OCI-LY1 (cell line): ENCODE measurements around the gene CEMIP2.

Experiments
- H2AFZ ChIP-seq: fragments of 200-600 bp; sonication (generic), shearing (Covaris generic); 2 replicates; pipeline ENCODE4 v1.6.0; 2014; ENCODE audit warnings: antibody characterized with exemption, mild to moderate bottlenecking, low read length
- H3F3A ChIP-seq: fragments of 200-600 bp; sonication (generic), shearing (Covaris generic); 2 replicates; pipeline ENCODE4 v1.6.0; 2014; ENCODE audit warnings: mild to moderate bottlenecking, antibody characterized with exemption, low read length, moderate library complexity; ENCODE audit not compliant: insufficient read depth
- H3K27ac ChIP-seq: fragments of 200-600 bp; sonication (generic); 2 replicates; pipeline ENCODE4 v1.5.1; 2014; ENCODE audit warnings: low read length, mixed run types, mild to moderate bottlenecking, low read depth; ENCODE audit not compliant: poor library complexity, severe bottlenecking
- H3K27me3 ChIP-seq: fragments of 200-600 bp; sonication (generic); 2 replicates; pipeline ENCODE4 v1.6.0; 2014; ENCODE audit warnings: antibody characterized with exemption, mild to moderate bottlenecking, low read length, moderate library complexity; ENCODE audit not compliant: insufficient read depth
- H3K36me3 ChIP-seq: fragments of 200-600 bp; sonication (generic); 2 replicates; pipeline ENCODE4 v1.6.1; 2014; ENCODE audit warnings: mild to moderate bottlenecking, antibody characterized with exemption, low read length, moderate library complexity, mixed read lengths; ENCODE audit not compliant: insufficient read depth
- H3K4me1 ChIP-seq: fragments of 200-600 bp; sonication (generic); 2 replicates; pipeline ENCODE4 v1.5.1; 2014; ENCODE audit warnings: mild to moderate bottlenecking, low read length, moderate library complexity; ENCODE audit not compliant: insufficient read depth, severe bottlenecking
- H3K4me2 ChIP-seq: fragments of 200-600 bp; sonication (generic), shearing (Covaris generic); 2 replicates; pipeline ENCODE4 v1.6.1; 2014; ENCODE audit warnings: low read length
- H3K4me3 ChIP-seq: fragments of 200-600 bp; sonication (generic); 2 replicates; pipeline ENCODE4 v1.5.1; 2014; ENCODE audit warnings: low read length, low read depth, mild to moderate bottlenecking, mixed read lengths; ENCODE audit not compliant: poor library complexity, severe bottlenecking
- H3K79me2 ChIP-seq: fragments of 200-600 bp; shearing (Covaris generic); 2 replicates; pipeline ENCODE4 v1.6.1; 2016; ENCODE audit warnings: mixed run types, low read length, mixed read lengths; ENCODE audit not compliant: insufficient read depth
- H3K9ac ChIP-seq: fragments of 200-600 bp; sonication (generic), shearing (Covaris generic); 2 replicates; pipeline ENCODE4 v1.6.1; 2014; ENCODE audit warnings: mild to moderate bottlenecking, low read length, mixed read lengths
- H3K9me2 ChIP-seq: fragments of 200-600 bp; sonication (generic), shearing (Covaris generic); 2 replicates; pipeline ENCODE4 v1.6.1; 2014; ENCODE audit warnings: low read depth, mild to moderate bottlenecking, low read length, mixed read lengths
- H3K9me3 ChIP-seq: fragments of 200-600 bp; shearing (Covaris generic); 2 replicates; pipeline ENCODE4 v1.6.1; 2014; ENCODE audit warnings: low read length, mixed read lengths
- H4K20me1 ChIP-seq: fragments of 200-600 bp; sonication (generic), shearing (Covaris generic); 2 replicates; pipeline ENCODE4 v1.6.0; 2016; ENCODE audit warnings: mild to moderate bottlenecking, low read length; ENCODE audit not compliant: insufficient read depth
- EZH2 ChIP-seq: fragments of 200-600 bp; sonication (generic), shearing (Covaris generic); IDR thresholded peaks from 2 replicates; pipeline ENCODE4 v1.8.0; 2017; ENCODE audit warnings: borderline replicate concordance, mixed run types, mild to moderate bottlenecking, antibody characterized with exemption, low read length, moderate library complexity, mixed read lengths
- TF ChIP-seq, protein P1 (sequence below): fragments of 200-600 bp; sonication (generic), shearing (Covaris generic); IDR thresholded peaks from 2 replicates; pipeline ENCODE4 v1.5.1; 2017; ENCODE audit warnings: mild to moderate bottlenecking, antibody characterized with exemption, low read length, moderate library complexity, mixed read lengths

CEMIP2 gene

DNA sequence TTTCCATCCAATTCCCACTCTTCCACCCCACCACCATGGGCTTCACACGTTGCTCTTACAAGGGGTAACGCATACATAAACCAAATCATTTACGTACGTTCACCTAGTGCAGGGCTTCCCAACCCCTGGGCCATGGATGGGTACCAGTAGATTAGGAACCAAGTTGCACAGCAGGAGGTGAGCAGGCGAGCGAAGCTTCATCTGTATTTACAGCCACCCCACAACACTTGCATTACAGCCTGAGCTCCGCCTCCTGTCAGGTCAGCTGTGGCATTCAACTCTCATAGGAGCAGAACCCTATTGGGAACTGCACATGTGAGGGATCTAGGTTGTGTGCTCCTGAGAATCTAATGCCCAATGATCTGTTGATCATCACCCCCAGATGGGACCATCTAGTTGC lies 82.3 kb downstream of the CEMIP2 start:
- no peaks in the 10 kb centered on the region for H3F3A ChIP-seq
- no peak overlapping the region for H2AFZ ChIP-seq
- no peak overlapping the region for H3K4me2 ChIP-seq
- TF ChIP-seq, protein P1, sequence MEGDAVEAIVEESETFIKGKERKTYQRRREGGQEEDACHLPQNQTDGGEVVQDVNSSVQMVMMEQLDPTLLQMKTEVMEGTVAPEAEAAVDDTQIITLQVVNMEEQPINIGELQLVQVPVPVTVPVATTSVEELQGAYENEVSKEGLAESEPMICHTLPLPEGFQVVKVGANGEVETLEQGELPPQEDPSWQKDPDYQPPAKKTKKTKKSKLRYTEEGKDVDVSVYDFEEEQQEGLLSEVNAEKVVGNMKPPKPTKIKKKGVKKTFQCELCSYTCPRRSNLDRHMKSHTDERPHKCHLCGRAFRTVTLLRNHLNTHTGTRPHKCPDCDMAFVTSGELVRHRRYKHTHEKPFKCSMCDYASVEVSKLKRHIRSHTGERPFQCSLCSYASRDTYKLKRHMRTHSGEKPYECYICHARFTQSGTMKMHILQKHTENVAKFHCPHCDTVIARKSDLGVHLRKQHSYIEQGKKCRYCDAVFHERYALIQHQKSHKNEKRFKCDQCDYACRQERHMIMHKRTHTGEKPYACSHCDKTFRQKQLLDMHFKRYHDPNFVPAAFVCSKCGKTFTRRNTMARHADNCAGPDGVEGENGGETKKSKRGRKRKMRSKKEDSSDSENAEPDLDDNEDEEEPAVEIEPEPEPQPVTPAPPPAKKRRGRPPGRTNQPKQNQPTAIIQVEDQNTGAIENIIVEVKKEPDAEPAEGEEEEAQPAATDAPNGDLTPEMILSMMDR, result no peak
- TF ChIP-seq EZH2, result no peak
- no peaks in the 10 kb centered on the region for H3K9me3 ChIP-seq
- H3K27ac ChIP-seq, result no peak overlapping the region
- no peak overlapping the region for H3K9ac ChIP-seq
- H3K4me3 ChIP-seq, result no peak overlapping the region
- H4K20me1 ChIP-seq, result no peaks in the 10 kb centered on the region
- no peaks in the 10 kb centered on the region for H3K79me2 ChIP-seq
- no peaks in the 10 kb centered on the region for H3K4me1 ChIP-seq
- H3K36me3 ChIP-seq, result no peaks in the 10 kb centered on the region
- H3K9me2 ChIP-seq, result no peaks in the 10 kb centered on the region
- H3K27me3 ChIP-seq, result no peaks in the 10 kb centered on the region

DNA sequence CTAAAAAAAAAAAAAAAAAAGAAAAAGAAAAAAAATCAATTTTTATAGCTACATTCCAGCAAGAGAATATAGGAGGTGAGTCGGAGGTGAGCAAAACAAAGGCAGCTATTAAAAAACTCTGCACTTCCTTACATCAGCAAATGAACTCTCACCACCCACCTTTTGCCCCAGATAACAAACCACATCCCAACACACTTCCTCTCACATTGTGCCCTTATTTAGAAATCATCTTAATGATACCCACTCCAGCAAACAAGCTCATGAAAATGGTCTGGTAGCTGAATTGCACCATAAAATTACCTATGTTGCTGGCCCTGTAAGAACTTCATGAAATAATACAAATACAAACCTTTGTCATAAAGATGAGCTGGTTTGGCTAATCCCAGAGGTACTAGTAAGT lies 82.9 kb downstream of the CEMIP2 start:
- Histone ChIP-seq H3K4me3 (no peak overlapping the region), H3K9me2 (no peaks in the 10 kb centered on the region), H3K9ac (no peak overlapping the region), H3K27me3 (no peaks in the 10 kb centered on the region), H3K4me2 (no peak overlapping the region), H3K79me2 (no peaks in the 10 kb centered on the region), H2AFZ (no peak overlapping the region), H4K20me1 (no peaks in the 10 kb centered on the region), H3K27ac (no peak overlapping the region), H3K4me1 (no peaks in the 10 kb centered on the region), H3K36me3 (no peaks in the 10 kb centered on the region), H3K9me3 (no peaks in the 10 kb centered on the region), H3F3A (no peaks in the 10 kb centered on the region)
- TF ChIP-seq, protein P1, result no peak
- no peak for TF ChIP-seq EZH2

DNA sequence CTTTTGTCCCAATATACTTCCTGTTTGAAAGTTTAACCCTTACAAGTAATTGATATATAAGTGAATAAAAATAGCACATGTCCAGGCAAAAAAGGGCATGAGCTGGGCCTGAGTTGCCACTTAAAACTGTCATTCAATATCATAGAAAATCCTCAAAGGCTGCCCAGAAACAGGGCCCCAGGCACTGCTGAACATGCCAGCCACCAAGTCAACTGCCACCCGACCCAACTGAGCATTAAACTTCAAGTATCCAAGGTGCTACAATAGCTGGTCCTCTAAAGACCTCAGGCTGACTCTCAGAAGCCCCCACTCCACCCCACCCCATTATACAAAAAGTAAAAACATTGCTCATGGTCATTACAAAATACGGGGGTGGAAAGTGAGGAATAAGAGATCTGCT lies 83.7 kb downstream of the CEMIP2 start:
- Histone ChIP-seq H3K27ac (no peak overlapping the region), H3K79me2 (no peaks in the 10 kb centered on the region), H3K9me2 (no peaks in the 10 kb centered on the region), H3F3A (no peaks in the 10 kb centered on the region), H2AFZ (no peak overlapping the region), H3K4me3 (no peak overlapping the region), H3K9me3 (no peaks in the 10 kb centered on the region), H4K20me1 (no peaks in the 10 kb centered on the region), H3K4me2 (no peak overlapping the region), H3K27me3 (no peaks in the 10 kb centered on the region), H3K36me3 (no peaks in the 10 kb centered on the region), H3K4me1 (no peaks in the 10 kb centered on the region), H3K9ac (no peak overlapping the region)
- TF ChIP-seq, protein P1, result no peak
- TF ChIP-seq EZH2, result no peak
